Astrocyte (in vitro differentiated cells and primary cell): ENCODE data around the gene ADAMTS13.

Experiments used
- EZH2 ChIP-seq: IDR thresholded peaks from 2 replicates; pipeline ENCODE4 v1.6.1; 2012; ENCODE audit warnings: mild to moderate bottlenecking, low read length, inconsistent platforms; ENCODE audit not compliant: insufficient read depth
- TF ChIP-seq, protein P1 (sequence below): IDR thresholded peaks from 2 replicates; pipeline ENCODE4 v1.5.1; 2011; ENCODE audit warnings: low read depth, mild to moderate bottlenecking, inconsistent platforms, low read length, moderate library complexity; ENCODE audit not compliant: insufficient read depth

DNA sequence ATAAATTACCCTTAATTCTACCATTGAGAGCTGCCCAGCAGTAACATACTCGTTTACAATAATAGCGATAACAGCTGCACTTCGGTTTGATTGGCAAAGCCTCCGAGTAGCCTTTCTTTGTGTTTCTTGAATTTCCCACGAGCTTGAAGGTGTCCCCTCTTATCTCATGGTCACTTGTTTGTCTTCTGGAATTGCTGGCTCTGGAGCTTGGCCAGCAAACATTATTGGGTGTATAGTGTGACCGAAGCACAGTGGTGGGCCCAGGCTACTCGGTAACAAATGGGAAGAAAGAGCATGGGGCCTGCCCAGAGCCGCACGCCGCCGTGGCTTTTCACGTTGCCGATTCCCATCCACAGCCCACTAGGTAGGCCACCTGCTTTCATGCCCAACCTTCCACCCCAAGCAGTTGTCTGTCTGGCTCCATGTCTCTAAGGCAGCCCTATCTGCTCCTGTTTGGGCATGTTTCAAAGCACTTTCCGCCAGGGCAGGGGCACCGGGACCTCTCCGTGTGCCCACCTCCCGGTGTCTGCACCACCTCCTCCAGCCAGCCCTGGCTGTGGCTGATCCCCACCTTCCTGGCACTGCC is 37.3 kb upstream of the ADAMTS13 start:
- TF ChIP-seq, protein P1, sequence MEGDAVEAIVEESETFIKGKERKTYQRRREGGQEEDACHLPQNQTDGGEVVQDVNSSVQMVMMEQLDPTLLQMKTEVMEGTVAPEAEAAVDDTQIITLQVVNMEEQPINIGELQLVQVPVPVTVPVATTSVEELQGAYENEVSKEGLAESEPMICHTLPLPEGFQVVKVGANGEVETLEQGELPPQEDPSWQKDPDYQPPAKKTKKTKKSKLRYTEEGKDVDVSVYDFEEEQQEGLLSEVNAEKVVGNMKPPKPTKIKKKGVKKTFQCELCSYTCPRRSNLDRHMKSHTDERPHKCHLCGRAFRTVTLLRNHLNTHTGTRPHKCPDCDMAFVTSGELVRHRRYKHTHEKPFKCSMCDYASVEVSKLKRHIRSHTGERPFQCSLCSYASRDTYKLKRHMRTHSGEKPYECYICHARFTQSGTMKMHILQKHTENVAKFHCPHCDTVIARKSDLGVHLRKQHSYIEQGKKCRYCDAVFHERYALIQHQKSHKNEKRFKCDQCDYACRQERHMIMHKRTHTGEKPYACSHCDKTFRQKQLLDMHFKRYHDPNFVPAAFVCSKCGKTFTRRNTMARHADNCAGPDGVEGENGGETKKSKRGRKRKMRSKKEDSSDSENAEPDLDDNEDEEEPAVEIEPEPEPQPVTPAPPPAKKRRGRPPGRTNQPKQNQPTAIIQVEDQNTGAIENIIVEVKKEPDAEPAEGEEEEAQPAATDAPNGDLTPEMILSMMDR = no peak
- no peak for TF ChIP-seq EZH2
